ENCODE measurements around the gene RAD51B.

RAD51B gene

GRCh38 chr14:68705741-68706283 is 886.2 kb downstream of the RAD51B start:
- no peak for DNase-seq (ENCODE audit: low read depth)

GRCh38 chr14:68707482-68707881 is 887.9 kb downstream of the RAD51B start:
- no peak for DNase-seq (ENCODE audit: low read depth)

- no peak for DNase-seq (ENCODE audit: low read depth)
Observed at GRCh38 chr14:68708343-68708742, 888.8 kb downstream of the RAD51B start.

- no peak for DNase-seq (ENCODE audit: low read depth)
Observed at GRCh38 chr14:68709007-68709406, 889.4 kb downstream of the RAD51B start.

- no peak for DNase-seq (ENCODE audit: low read depth)
Observed at GRCh38 chr14:68710776-68711175, 891.2 kb downstream of the RAD51B start.

GRCh38 chr14:68711561-68712309 is 892.2 kb downstream of the RAD51B start:
- no peak for DNase-seq (ENCODE audit: low read depth)

GRCh38 chr14:68712703-68713370 is 893.3 kb downstream of the RAD51B start:
- DNase-seq (ENCODE audit: low read depth), result no peak

GRCh38 chr14:68713782-68714181 is 894.2 kb downstream of the RAD51B start:
- no peak for DNase-seq (ENCODE audit: low read depth)

GRCh38 chr14:68714991-68715924 is 895.7 kb downstream of the RAD51B start:
- DNase-seq (ENCODE audit: low read depth), result no peak

- DNase-seq (ENCODE audit: low read depth), result no peak
Observed at GRCh38 chr14:68716698-68717097, 897.1 kb downstream of the RAD51B start.

- DNase-seq (ENCODE audit: low read depth), result no peak
Observed at GRCh38 chr14:68718023-68718990, 898.7 kb downstream of the RAD51B start.

- no peak for DNase-seq (ENCODE audit: low read depth)
Observed at GRCh38 chr14:68719634-68720384, 900.2 kb downstream of the RAD51B start.

GRCh38 chr14:68722186-68722585 is 902.6 kb downstream of the RAD51B start:
- no peak for DNase-seq (ENCODE audit: low read depth)

- DNase-seq (ENCODE audit: low read depth), result no peak
Observed at GRCh38 chr14:68722968-68723566, 903.5 kb downstream of the RAD51B start.

- DNase-seq (ENCODE audit: low read depth), result no peak
Observed at GRCh38 chr14:68723808-68724268, 904.3 kb downstream of the RAD51B start.

GRCh38 chr14:68724914-68725313 is 905.3 kb downstream of the RAD51B start:
- DNase-seq (ENCODE audit: low read depth), result no peak

GRCh38 chr14:68726093-68726695 is 906.6 kb downstream of the RAD51B start:
- no peak for DNase-seq (ENCODE audit: low read depth)

- DNase-seq (ENCODE audit: low read depth), result no peak
Observed at GRCh38 chr14:68727315-68728047, 907.9 kb downstream of the RAD51B start.

Data from stromal cell of bone marrow (primary cell).